Hepatocyte (in vitro differentiated cells): ENCODE data around the gene LEMD3.

Experiments used
- EZH2phosphoT487 ChIP-seq: fragments of 200-600 bp; sonication (generic); IDR thresholded peaks from one replicate; pipeline ENCODE4 v1.6.1; 2018; ENCODE audit warnings: antibody characterized with exemption, mild to moderate bottlenecking, low read depth, moderate library complexity; ENCODE audit not compliant: unreplicated experiment, severe bottlenecking
- TF ChIP-seq, protein P1 (sequence below): fragments of 200-600 bp; sonication (generic); IDR thresholded peaks from 2 replicates; pipeline ENCODE4 v1.5.1; 2016; ENCODE audit warnings: antibody characterized with exemption, mild to moderate bottlenecking; ENCODE audit not compliant: poor library complexity

DNA sequence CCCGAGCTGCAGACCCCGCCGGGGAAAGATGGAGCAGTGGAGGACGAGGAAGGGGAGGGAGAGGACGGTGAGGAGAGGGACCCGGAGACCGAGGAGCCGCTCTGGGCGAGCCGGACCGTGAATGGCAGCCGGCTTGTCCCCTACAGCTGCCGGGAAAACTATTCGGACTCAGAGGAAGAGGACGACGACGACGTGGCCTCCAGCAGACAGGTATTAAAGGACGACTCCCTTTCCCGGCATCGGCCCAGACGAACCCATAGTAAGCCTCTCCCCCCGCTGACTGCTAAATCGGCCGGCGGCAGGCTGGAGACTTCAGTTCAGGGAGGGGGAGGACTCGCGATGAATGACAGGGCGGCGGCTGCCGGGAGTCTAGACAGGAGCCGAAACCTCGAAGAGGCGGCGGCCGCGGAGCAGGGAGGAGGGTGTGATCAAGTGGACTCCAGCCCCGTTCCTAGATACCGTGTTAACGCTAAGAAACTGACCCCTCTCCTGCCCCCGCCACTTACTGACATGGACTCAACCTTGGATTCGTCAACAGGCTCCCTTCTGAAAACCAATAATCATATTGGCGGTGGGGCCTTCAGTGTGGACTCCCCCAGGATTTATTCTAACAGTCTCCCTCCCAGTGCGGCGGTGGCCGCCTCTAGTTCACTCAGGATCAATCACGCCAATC lies 962 bp downstream of the LEMD3 start:
- TF ChIP-seq, protein P1, sequence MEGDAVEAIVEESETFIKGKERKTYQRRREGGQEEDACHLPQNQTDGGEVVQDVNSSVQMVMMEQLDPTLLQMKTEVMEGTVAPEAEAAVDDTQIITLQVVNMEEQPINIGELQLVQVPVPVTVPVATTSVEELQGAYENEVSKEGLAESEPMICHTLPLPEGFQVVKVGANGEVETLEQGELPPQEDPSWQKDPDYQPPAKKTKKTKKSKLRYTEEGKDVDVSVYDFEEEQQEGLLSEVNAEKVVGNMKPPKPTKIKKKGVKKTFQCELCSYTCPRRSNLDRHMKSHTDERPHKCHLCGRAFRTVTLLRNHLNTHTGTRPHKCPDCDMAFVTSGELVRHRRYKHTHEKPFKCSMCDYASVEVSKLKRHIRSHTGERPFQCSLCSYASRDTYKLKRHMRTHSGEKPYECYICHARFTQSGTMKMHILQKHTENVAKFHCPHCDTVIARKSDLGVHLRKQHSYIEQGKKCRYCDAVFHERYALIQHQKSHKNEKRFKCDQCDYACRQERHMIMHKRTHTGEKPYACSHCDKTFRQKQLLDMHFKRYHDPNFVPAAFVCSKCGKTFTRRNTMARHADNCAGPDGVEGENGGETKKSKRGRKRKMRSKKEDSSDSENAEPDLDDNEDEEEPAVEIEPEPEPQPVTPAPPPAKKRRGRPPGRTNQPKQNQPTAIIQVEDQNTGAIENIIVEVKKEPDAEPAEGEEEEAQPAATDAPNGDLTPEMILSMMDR: no peak
- TF ChIP-seq EZH2phosphoT487: no peak
